Stimulated activated CD8-positive, alpha-beta memory T cell treated with anti-CD3 and anti-CD28 coated beads, Interleukin-2, amount 100 ng/mL, for 48 hours (primary cell): Measurements from ENCODE around the gene ITPK1.

Experiments used
- DNase-seq, 2 donors: peaks; one replicate each; pipeline ENCODE4 v3.0.0-alpha.2; 2020; ENCODE audit warnings: low read depth in 2 of 2

The ITPK1 gene

GRCh38 chr14:92990456-92991430, 125.0 kb downstream of the ITPK1 start:
- no peak for DNase-seq

GRCh38 chr14:92988786-92989755, 126.7 kb downstream of the ITPK1 start:
- DNase-seq: no peak

- no peak for DNase-seq
Observed at GRCh38 chr14:92987713-92988510, 127.8 kb downstream of the ITPK1 start.

- DNase-seq: no peak
Observed at GRCh38 chr14:92987148-92987570, 128.6 kb downstream of the ITPK1 start.

- DNase-seq: no peak
Observed at GRCh38 chr14:92986254-92987147, 129.2 kb downstream of the ITPK1 start.

GRCh38 chr14:92985521-92985920, 130.2 kb downstream of the ITPK1 start:
- no peak for DNase-seq

GRCh38 chr14:92984896-92985295, 130.8 kb downstream of the ITPK1 start:
- DNase-seq: no peak

GRCh38 chr14:92984082-92984788, 131.5 kb downstream of the ITPK1 start:
- DNase-seq: no peak

- no peak for DNase-seq
Observed at GRCh38 chr14:92982956-92983355, 132.8 kb downstream of the ITPK1 start.

GRCh38 chr14:92981726-92982125, 134.0 kb downstream of the ITPK1 start:
- no peak for DNase-seq

GRCh38 chr14:92980866-92981265, 134.9 kb downstream of the ITPK1 start:
- DNase-seq: no peak

GRCh38 chr14:92978229-92979021, 137.3 kb downstream of the ITPK1 start:
- DNase-seq: no peak

GRCh38 chr14:92976268-92976667, 139.5 kb downstream of the ITPK1 start:
- DNase-seq: no peak

- no peak for DNase-seq
Observed at GRCh38 chr14:92974541-92975345, 141.0 kb downstream of the ITPK1 start.

- DNase-seq: no peak
Observed at GRCh38 chr14:92973798-92974372, 141.8 kb downstream of the ITPK1 start.

GRCh38 chr14:92973261-92973797, 142.4 kb downstream of the ITPK1 start:
- DNase-seq: peak; percentile 8 to 34

- DNase-seq: no peak
Observed at GRCh38 chr14:92971601-92972180, 144.0 kb downstream of the ITPK1 start.
